ENCODE results near the gene TAS2R30. TPM values are rescaled to one million over a fixed set of nuclear protein-coding genes. Genes with fewer than 3 reads are reported as not detected.

TAS2R30 gene
- total RNA-seq, 1 experiment from 2014 or later = 0.74 TPM

DNA sequence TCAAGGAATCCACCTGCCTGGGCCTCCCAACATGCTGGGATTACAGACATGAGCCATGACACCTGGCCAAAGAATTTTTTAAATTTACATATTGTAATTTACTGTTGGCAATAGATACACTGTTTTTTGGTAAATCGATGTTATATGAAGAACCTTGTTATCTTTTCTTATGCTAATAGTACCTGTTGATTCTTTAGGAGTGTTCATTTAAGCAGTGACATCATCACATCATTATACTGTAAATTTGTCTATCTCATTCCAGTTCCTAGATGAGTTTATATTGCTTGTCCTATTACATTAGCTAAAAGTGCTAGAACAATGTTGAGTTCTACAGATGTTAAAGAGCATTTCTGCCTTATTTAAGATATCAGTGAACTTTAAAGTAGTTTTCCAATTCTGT, 13.0 kb upstream of the TAS2R30 start:
- Histone ChIP-seq H3K4me3 (ENCODE audit: low read depth in 2 of 2, low read length in 2 of 2) (no peak overlapping the region), H3K9me3 (ENCODE audit: control insufficient read depth, insufficient read depth, low read depth, low read length) (peaks cover 5% of the 10 kb centered on the region; the same call in 1 of the 2 replicates), H3K4me1 (ENCODE audit: control insufficient read depth, insufficient read depth, low read length) (no peaks in the 10 kb centered on the region), H3K27me3 (ENCODE audit: control insufficient read depth, insufficient read depth, low read length) (no peaks in the 10 kb centered on the region), H3K36me3 (ENCODE audit: control insufficient read depth, insufficient read depth, low read length) (no peaks in the 10 kb centered on the region), H3K27ac (ENCODE audit: low read length) (no peak overlapping the region)
- BruUV-seq (replicated peaks) = no TSS peak
- TF ChIP-seq, protein P1, sequence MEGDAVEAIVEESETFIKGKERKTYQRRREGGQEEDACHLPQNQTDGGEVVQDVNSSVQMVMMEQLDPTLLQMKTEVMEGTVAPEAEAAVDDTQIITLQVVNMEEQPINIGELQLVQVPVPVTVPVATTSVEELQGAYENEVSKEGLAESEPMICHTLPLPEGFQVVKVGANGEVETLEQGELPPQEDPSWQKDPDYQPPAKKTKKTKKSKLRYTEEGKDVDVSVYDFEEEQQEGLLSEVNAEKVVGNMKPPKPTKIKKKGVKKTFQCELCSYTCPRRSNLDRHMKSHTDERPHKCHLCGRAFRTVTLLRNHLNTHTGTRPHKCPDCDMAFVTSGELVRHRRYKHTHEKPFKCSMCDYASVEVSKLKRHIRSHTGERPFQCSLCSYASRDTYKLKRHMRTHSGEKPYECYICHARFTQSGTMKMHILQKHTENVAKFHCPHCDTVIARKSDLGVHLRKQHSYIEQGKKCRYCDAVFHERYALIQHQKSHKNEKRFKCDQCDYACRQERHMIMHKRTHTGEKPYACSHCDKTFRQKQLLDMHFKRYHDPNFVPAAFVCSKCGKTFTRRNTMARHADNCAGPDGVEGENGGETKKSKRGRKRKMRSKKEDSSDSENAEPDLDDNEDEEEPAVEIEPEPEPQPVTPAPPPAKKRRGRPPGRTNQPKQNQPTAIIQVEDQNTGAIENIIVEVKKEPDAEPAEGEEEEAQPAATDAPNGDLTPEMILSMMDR (IDR thresholded peaks at IDR 0.05) = no peak
- no peak for TF ChIP-seq TCF7L2 (IDR thresholded peaks at IDR 0.05; ENCODE audit: low read depth, low read length)
- TF ChIP-seq, protein P2, sequence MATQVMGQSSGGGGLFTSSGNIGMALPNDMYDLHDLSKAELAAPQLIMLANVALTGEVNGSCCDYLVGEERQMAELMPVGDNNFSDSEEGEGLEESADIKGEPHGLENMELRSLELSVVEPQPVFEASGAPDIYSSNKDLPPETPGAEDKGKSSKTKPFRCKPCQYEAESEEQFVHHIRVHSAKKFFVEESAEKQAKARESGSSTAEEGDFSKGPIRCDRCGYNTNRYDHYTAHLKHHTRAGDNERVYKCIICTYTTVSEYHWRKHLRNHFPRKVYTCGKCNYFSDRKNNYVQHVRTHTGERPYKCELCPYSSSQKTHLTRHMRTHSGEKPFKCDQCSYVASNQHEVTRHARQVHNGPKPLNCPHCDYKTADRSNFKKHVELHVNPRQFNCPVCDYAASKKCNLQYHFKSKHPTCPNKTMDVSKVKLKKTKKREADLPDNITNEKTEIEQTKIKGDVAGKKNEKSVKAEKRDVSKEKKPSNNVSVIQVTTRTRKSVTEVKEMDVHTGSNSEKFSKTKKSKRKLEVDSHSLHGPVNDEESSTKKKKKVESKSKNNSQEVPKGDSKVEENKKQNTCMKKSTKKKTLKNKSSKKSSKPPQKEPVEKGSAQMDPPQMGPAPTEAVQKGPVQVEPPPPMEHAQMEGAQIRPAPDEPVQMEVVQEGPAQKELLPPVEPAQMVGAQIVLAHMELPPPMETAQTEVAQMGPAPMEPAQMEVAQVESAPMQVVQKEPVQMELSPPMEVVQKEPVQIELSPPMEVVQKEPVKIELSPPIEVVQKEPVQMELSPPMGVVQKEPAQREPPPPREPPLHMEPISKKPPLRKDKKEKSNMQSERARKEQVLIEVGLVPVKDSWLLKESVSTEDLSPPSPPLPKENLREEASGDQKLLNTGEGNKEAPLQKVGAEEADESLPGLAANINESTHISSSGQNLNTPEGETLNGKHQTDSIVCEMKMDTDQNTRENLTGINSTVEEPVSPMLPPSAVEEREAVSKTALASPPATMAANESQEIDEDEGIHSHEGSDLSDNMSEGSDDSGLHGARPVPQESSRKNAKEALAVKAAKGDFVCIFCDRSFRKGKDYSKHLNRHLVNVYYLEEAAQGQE (IDR thresholded peaks at IDR 0.05; ENCODE audit: insufficient read depth in 1 of 2, low read depth in 2 of 2, low read length in 1 of 2) = no peak
- intact Hi-C loops (cut with micrococcal nuclease; ENCODE audit: unreplicated experiment) = no loop called here
- no peak for DNase-seq (ENCODE audit: low read depth, low spot score)
- CTCF ChIA-PET = no interaction called here
- ATAC-seq = no peak
- POLR2A ChIA-PET = no interaction called here
- in situ Hi-C loops (cut with HindIII; ENCODE audit: low pct_unique_long_range_greater_than_20kb, low sequenced_read_pairs) = no loop called here

DNA sequence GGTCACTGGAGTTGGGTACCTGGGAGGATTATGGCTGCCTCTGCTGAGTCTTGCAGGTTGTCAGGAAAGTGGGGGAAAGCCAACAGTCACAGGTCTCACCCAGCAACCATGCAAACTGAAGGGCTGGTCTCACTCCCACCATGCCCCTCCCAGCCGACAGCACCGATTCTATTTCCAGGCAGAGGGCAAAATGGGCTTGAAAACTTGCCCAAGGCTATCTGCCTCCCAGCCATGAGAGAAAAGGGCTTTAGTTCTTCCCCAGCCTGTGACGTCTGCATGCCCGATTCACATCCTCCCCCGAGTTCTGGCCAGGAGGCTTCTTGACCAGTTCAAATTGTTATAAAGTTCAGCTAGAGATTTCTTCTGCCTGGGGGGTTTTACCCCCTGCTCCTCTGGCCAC, 9.9 kb upstream of the TAS2R30 start:
- H3K9me3 ChIP-seq (ENCODE audit: control insufficient read depth, insufficient read depth, low read depth, low read length) = no peaks in the 10 kb centered on the region
- in situ Hi-C loops (cut with HindIII; ENCODE audit: low pct_unique_long_range_greater_than_20kb, low sequenced_read_pairs) (no loop called here), intact Hi-C loops (cut with micrococcal nuclease; ENCODE audit: unreplicated experiment) (no loop called here)
- no peaks in the 10 kb centered on the region for H3K4me1 ChIP-seq (ENCODE audit: control insufficient read depth, insufficient read depth, low read length)
- H3K36me3 ChIP-seq (ENCODE audit: control insufficient read depth, insufficient read depth, low read length) = no peaks in the 10 kb centered on the region
- no TSS peak for BruUV-seq (replicated peaks)
- H3K27ac ChIP-seq (ENCODE audit: low read length) = no peak overlapping the region
- TF ChIP-seq TCF7L2 (IDR thresholded peaks at IDR 0.05; ENCODE audit: low read depth, low read length) = no peak
- TF ChIP-seq, protein P1 (IDR thresholded peaks at IDR 0.05) = no peak
- TF ChIP-seq, protein P2 (IDR thresholded peaks at IDR 0.05; ENCODE audit: insufficient read depth in 1 of 2, low read depth in 2 of 2, low read length in 1 of 2) = no peak
- TF ChIP-seq POLR2AphosphoS5 (IDR thresholded peaks at IDR 0.05; ENCODE audit: low read depth, low read length) = no peak
- no peak for TF ChIP-seq SIN3A (IDR thresholded peaks at IDR 0.05; ENCODE audit: borderline replicate concordance, insufficient read depth, low read depth, low read length)
- H3K27me3 ChIP-seq (ENCODE audit: control insufficient read depth, insufficient read depth, low read length) = no peaks in the 10 kb centered on the region
- no peak overlapping the region for H3K4me3 ChIP-seq (ENCODE audit: low read depth in 2 of 2, low read length in 2 of 2)
- ATAC-seq (no peak), DNase-seq (ENCODE audit: low read depth, low spot score) (no peak)
- ChIA-PET CTCF (no interaction called here), POLR2A (no interaction called here)

Measured in Panc1 (cell line).